Adrenal gland (tissue), 12 donors: Measurements from ENCODE around the gene MADCAM1. TPM values are rescaled to one million over a fixed set of nuclear protein-coding genes. Genes with fewer than 3 reads are reported as not detected.
A peak's percentile ranks its signal among the peaks of the same experiment; 100 is the strongest.

Experiments
- DNase-seq, 7 donors: peaks; one replicate each; pipeline ENCODE4 v3.0.0-alpha.2; 2019 to 2020
- H3K27ac ChIP-seq, 5 donors: fragments of 200-600 bp; sonication (generic) in 4 of 5; 1 replicate in 3 of 5; 2 replicates in 2 of 5; pipeline versions ENCODE4 v1.5.1 to v1.8.0; 2016 to 2020; ENCODE audit warnings: mild to moderate bottlenecking in 1 of 5
- H3K27me3 ChIP-seq: fragments of 200-600 bp; 2 replicates; pipeline ENCODE4 v1.8.0; 2021
- H3K36me3 ChIP-seq, 2 donors: fragments of 200-600 bp; replicated peaks in 1 of 2; 1 replicate in 1 of 2; 2 replicates in 1 of 2; pipeline versions ENCODE4 v1.5.1 to v1.8.0; 2018 to 2022
- H3K4me1 ChIP-seq, 2 donors: fragments of 200-600 bp; replicated peaks in 1 of 2; 1 replicate in 1 of 2; 2 replicates in 1 of 2; pipeline versions ENCODE4 v1.5.1 to v1.8.0; 2018 to 2021
- H3K4me3 ChIP-seq, 4 donors: fragments of 200-600 bp; sonication (generic) in 3 of 4; one replicate each; pipeline ENCODE4 v1.5.1; 2016 to 2018
- H3K9me3 ChIP-seq, 3 donors: fragments of 200-600 bp; sonication (generic) in 1 of 3; replicated peaks in 1 of 3; 1 replicate in 2 of 3; 2 replicates in 1 of 3; pipeline versions ENCODE4 v1.5.1 to v1.8.0; 2016 to 2021
- POLR2A ChIP-seq, 2 donors: fragments of 450-650 bp; IDR thresholded peaks; one replicate each; pipeline ENCODE4 v1.6.1; 2017; ENCODE audit warnings: antibody characterized with exemption in 2 of 2, mild to moderate bottlenecking in 2 of 2, moderate library complexity in 1 of 2
- WGBS, 4 donors: extraction: QIAGEN DNeasy Blood & Tissue Kit in 2 of 4; methylation state at CpG; one replicate each; pipeline versions ENCODE4 v1.1.5 to v1.1.7; 2013 to 2017; 5-methylcytosine and 5-hydroxymethylcytosine counted together
- intact Hi-C, 2 donors: fragments of 100-400 bp; cut with DNase I; formaldehyde crosslinking; loops; one replicate each; pipeline versions ENCODE4 v1.14.1 to v1.15.0; 2022 to 2023
- polyA plus RNA-seq, 3 donors: library from polyadenylated mRNA; stranded (reverse); fragments of 200-250 nt in 2 of 3; fragments of 350-450 nt in 1 of 3; fragmentation: Illumina TruSeq in 1 of 3; extraction: RNeasy Lipid Tissue Mini Kit (QIAGEN cat#74804) in 1 of 3; gene quantifications; one replicate each; pipeline ENCODE4 v1.2.3, GENCODE V29; 2013 to 2014
- total RNA-seq, 9 donors: library from RNA; depleted of rRNA in 4 of 9; stranded (reverse); fragments of >200 nt in 4 of 9; fragments of 120-200 nt in 1 of 9; fragmentation: NEBNext Ultra II Directional in 1 of 9; extraction: Animal tissue kit (Norgen Biotek cat#: 25700) in 1 of 9; gene quantifications; one replicate each; pipeline versions ENCODE4 v1.1.0 to v1.2.4, GENCODE V29; 2013 to 2023
- TF ChIP-seq, protein P1 (sequence below), 6 experiments: fragments of 450-650 bp in 4 of 6; fragments of 200-600 bp in 2 of 6; sonication (generic) in 1 of 6; IDR thresholded peaks; 1 replicate in 5 of 6; 2 replicates in 1 of 6; pipeline versions ENCODE4 v1.5.1 to v1.8.0; 2016 to 2021; ENCODE audit warnings: antibody characterized with exemption in 6 of 6, mild to moderate bottlenecking in 2 of 6, moderate library complexity in 1 of 6
- donor health status: healthy with polysubstance abuse.
- donor health status: Bipolar disorder and iron deficiency.
- donor health status: DM: yes; HTN: yes; CAD: no.
- donor health status: DM: no; HTN: no; CAD: no.
- donor health status: DM: no; HTN: no; CAD: no.
- donor health status: DM: yes; HTN: yes; CAD: no.

Gene MADCAM1
- total and polyA plus RNA-seq, 12 donors = 0.14 to 4.8 (median 0.92) TPM; not detected in 2

- H3K27ac ChIP-seq = no peak overlapping the region
- no peaks in the 10 kb centered on the region for H3K9me3 ChIP-seq
- H3K27me3 ChIP-seq = peaks cover 19% of the 10 kb centered on the region
- intact Hi-C loops = loop anchor here in 1 of 2 donors (10.0 kb wide), 1 partner anchor 150 kb away; the partner anchor contains the start of gene MIER2
- no peak overlapping the region for H3K4me3 ChIP-seq
- peaks cover 2 to 18% of the 10 kb centered on the region in 2 donors for H3K4me1 ChIP-seq
- peak in 1 of 7 donors; percentile 23 for DNase-seq
- TF ChIP-seq, protein P1, sequence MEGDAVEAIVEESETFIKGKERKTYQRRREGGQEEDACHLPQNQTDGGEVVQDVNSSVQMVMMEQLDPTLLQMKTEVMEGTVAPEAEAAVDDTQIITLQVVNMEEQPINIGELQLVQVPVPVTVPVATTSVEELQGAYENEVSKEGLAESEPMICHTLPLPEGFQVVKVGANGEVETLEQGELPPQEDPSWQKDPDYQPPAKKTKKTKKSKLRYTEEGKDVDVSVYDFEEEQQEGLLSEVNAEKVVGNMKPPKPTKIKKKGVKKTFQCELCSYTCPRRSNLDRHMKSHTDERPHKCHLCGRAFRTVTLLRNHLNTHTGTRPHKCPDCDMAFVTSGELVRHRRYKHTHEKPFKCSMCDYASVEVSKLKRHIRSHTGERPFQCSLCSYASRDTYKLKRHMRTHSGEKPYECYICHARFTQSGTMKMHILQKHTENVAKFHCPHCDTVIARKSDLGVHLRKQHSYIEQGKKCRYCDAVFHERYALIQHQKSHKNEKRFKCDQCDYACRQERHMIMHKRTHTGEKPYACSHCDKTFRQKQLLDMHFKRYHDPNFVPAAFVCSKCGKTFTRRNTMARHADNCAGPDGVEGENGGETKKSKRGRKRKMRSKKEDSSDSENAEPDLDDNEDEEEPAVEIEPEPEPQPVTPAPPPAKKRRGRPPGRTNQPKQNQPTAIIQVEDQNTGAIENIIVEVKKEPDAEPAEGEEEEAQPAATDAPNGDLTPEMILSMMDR (IDR thresholded peaks at IDR 0.05) = no peak
- no peak for TF ChIP-seq POLR2A (IDR thresholded peaks at IDR 0.05)
- no peaks in the 10 kb centered on the region for H3K36me3 ChIP-seq
- WGBS, 4 donors = 47 to 72% (median 63%) methylated on average over 5 to 22 of the region's 22 CpGs
Measured at GRCh38 chr19:494171-495080, 1.9 kb upstream of the MADCAM1 start.

DNA sequence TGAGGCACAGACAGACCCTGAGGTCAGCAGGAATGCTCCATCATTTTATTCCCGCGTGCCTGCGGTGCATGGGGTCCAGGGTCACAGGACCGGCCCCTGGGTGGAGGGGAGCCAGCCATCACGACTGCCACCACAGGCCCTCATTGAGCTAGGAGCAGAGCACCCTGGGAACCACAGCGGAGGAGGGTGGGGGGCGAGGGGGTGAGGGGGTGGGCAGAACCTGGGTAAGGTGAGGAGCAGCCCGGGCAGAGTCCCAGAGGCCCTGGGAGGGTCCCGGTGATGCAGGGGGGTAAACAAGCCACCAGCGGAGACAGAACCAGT lies 1.2 kb upstream of the MADCAM1 start:
- Histone ChIP-seq H3K4me3 (no peak overlapping the region), H3K27ac (no peak overlapping the region), H3K27me3 (peaks cover 19% of the 10 kb centered on the region), H3K36me3 (no peaks in the 10 kb centered on the region), H3K4me1 (peaks cover 2 to 11% of the 10 kb centered on the region in 2 donors), H3K9me3 (no peaks in the 10 kb centered on the region)
- DNase-seq = no peak
- no peak for TF ChIP-seq POLR2A (IDR thresholded peaks at IDR 0.05)
- TF ChIP-seq, protein P1 (IDR thresholded peaks at IDR 0.05) = no peak
- 58 to 64% (median 59%) methylated on average over 4 to 10 of the region's 10 CpGs for WGBS, 4 donors
- intact Hi-C loops = loop anchor here in 1 of 2 donors (10.0 kb wide), 1 partner anchor 150 kb away; the partner anchor contains the start of gene MIER2

GRCh38 chr19:495402-496111 lies 729 bp upstream of the MADCAM1 start:
- no peak overlapping the region for H3K27ac ChIP-seq
- H3K9me3 ChIP-seq = no peaks in the 10 kb centered on the region
- intact Hi-C loops = loop anchor here in 1 of 2 donors (10.0 kb wide), 1 partner anchor 151 kb away; the partner anchor contains the start of gene MIER2
- H3K4me1 ChIP-seq = peaks cover 2 to 9% of the 10 kb centered on the region in 2 donors
- peaks cover 19% of the 10 kb centered on the region for H3K27me3 ChIP-seq
- no peak overlapping the region for H3K4me3 ChIP-seq
- peak in 1 of 7 donors; percentile 44 for DNase-seq
- 16 to 49% (median 26%) methylated on average over 10 to 32 of the region's 32 CpGs for WGBS, 4 donors
- no peaks in the 10 kb centered on the region for H3K36me3 ChIP-seq
- TF ChIP-seq POLR2A (IDR thresholded peaks at IDR 0.05) = no peak
- TF ChIP-seq, protein P1 (IDR thresholded peaks at IDR 0.05) = peak; percentile 56 to 70 (median 64)

DNA sequence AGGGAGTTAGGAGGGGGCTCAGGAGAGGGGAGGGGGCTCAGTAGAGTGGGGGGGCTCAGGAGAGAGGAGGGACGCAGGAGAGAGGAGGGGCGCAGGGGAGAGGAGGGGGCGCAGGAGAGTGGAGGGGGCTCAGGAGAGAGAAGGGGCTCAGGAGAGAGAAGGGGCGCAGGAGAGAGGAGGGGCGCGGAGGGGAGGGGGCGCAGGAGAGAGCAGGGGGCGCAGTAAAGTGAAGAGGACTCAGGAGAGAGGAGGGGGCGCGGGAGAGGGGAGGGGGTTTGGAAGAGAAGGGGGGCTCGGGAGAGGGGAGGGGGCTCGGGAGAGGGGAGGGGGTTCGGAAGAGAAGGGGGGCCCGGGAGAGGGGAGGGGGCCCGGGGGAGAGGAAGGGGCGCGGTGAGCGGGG lies 700 bp downstream of the MADCAM1 start:
- TF ChIP-seq, protein P1 (IDR thresholded peaks at IDR 0.05) = no peak
- TF ChIP-seq POLR2A (IDR thresholded peaks at IDR 0.05) = no peak
- Histone ChIP-seq H3K9me3 (no peaks in the 10 kb centered on the region), H3K4me3 (no peak overlapping the region), H3K27me3 (peaks cover 19% of the 10 kb centered on the region), H3K36me3 (no peaks in the 10 kb centered on the region), H3K4me1 (peaks cover 2 to 9% of the 10 kb centered on the region in 2 donors), H3K27ac (no peak overlapping the region)
- no peak for DNase-seq
- WGBS, 4 donors = 0 to 10% (median 7%) methylated on average over 1 to 17 of the region's 18 CpGs; no CpG with 5 or more reads in 1 of the 4 donors
- intact Hi-C loops = loop anchor here in 1 of 2 donors (10.0 kb wide), 1 partner anchor 152 kb away; the partner anchor contains the start of gene MIER2
